GM23338 (cell line): ENCODE measurements around the gene SMU1. TPM values are rescaled to one million over a fixed set of nuclear protein-coding genes. Genes with fewer than 3 reads are reported as not detected.

Experiments used
- ATAC-seq: fragments of 200-7000 bp; cut with Tn5 transposase; 3 replicates; pipeline ENCODE4 v1.9.1; 2020
- DNase-seq: peaks from one replicate; pipeline ENCODE4 v3.0.0-alpha.2; 2015; ENCODE audit warnings: low spot score
- H2AFZ ChIP-seq: fragments of 200-600 bp; sonication (generic); 2 replicates; pipeline ENCODE4 v1.8.0; 2016; ENCODE audit warnings: antibody characterized with exemption, mild to moderate bottlenecking, moderate library complexity
- H3F3A ChIP-seq: fragments of 200-600 bp; sonication (generic); replicated peaks from 2 replicates; pipeline ENCODE4 v1.8.0; 2017; ENCODE audit warnings: antibody characterized with exemption, mixed run types, low read depth
- H3K27ac ChIP-seq: fragments of 200-600 bp; sonication (generic); 2 replicates; pipeline ENCODE4 v1.6.1; 2016; ENCODE audit warnings: low read depth
- H3K27me3 ChIP-seq: fragments of 200-600 bp; sonication (generic); 2 replicates; pipeline ENCODE4 v1.8.0; 2016; ENCODE audit warnings: mild to moderate bottlenecking, mixed run types, moderate library complexity; ENCODE audit not compliant: insufficient read depth
- H3K36me3 ChIP-seq: fragments of 200-600 bp; sonication (generic); 2 replicates; pipeline ENCODE4 v1.8.0; 2016; ENCODE audit warnings: mild to moderate bottlenecking; ENCODE audit not compliant: insufficient read depth
- H3K4me1 ChIP-seq: fragments of 200-600 bp; sonication (generic); 2 replicates; pipeline ENCODE4 v1.8.0; 2016; ENCODE audit warnings: mild to moderate bottlenecking, moderate library complexity; ENCODE audit not compliant: insufficient read depth
- H3K4me2 ChIP-seq: fragments of 200-600 bp; sonication (generic); 2 replicates; pipeline ENCODE4 v1.7.1; 2017; ENCODE audit warnings: mixed run types
- H3K4me3 ChIP-seq: fragments of 200-600 bp; sonication (generic); 2 replicates; pipeline ENCODE4 v1.6.1; 2016; ENCODE audit warnings: mixed run types
- H3K79me2 ChIP-seq: fragments of 200-600 bp; sonication (generic); replicated peaks from 2 replicates; pipeline ENCODE4 v1.8.0; 2017; ENCODE audit warnings: mild to moderate bottlenecking; ENCODE audit not compliant: insufficient read depth
- H3K9me2 ChIP-seq: fragments of 200-600 bp; sonication (generic); 2 replicates; pipeline ENCODE4 v1.8.0; 2017; ENCODE audit not compliant: insufficient read depth
- H4K20me1 ChIP-seq: fragments of 200-600 bp; sonication (generic); replicated peaks from 2 replicates; pipeline ENCODE4 v1.8.0; 2017; ENCODE audit warnings: mild to moderate bottlenecking; ENCODE audit not compliant: insufficient read depth
- H3K27ac Mint-ChIP-seq: 2 replicates; pipeline ENCODE4 v1.8.0; 2020; ENCODE audit warnings: inconsistent platforms, mild to moderate bottlenecking, moderate library complexity, mixed read lengths
- H3K27me3 Mint-ChIP-seq: 3 replicates; pipeline ENCODE4 v1.8.0; 2022; ENCODE audit warnings: low read depth, mild to moderate bottlenecking, moderate library complexity, mixed read lengths, inconsistent platforms; ENCODE audit not compliant: insufficient read depth, poor library complexity
- H3K36me3 Mint-ChIP-seq: 3 replicates; pipeline ENCODE4 v1.8.0; 2021; ENCODE audit warnings: low read depth, mild to moderate bottlenecking, inconsistent platforms, moderate library complexity, mixed read lengths
- H3K4me1 Mint-ChIP-seq: 3 replicates; pipeline ENCODE4 v1.8.0; 2020; ENCODE audit warnings: mild to moderate bottlenecking, inconsistent platforms, mixed read lengths
- H3K4me3 Mint-ChIP-seq: 3 replicates; pipeline ENCODE4 v1.8.0; 2021; ENCODE audit warnings: moderate library complexity, mild to moderate bottlenecking, inconsistent platforms, mixed read lengths
- H3K9me3 Mint-ChIP-seq: 3 replicates; pipeline ENCODE4 v1.8.0; 2020; ENCODE audit warnings: moderate library complexity, mild to moderate bottlenecking, inconsistent platforms, mixed read lengths
- EZH2 ChIP-seq: fragments of 200-600 bp; sonication (generic); IDR thresholded peaks from one replicate; pipeline ENCODE4 v1.8.0; 2017; ENCODE audit warnings: antibody characterized with exemption, mild to moderate bottlenecking, low read depth; ENCODE audit not compliant: unreplicated experiment
- EZH2phosphoT487 ChIP-seq: fragments of 200-600 bp; sonication (generic); IDR thresholded peaks from one replicate; pipeline ENCODE4 v1.8.1; 2018; ENCODE audit warnings: antibody characterized with exemption; ENCODE audit not compliant: unreplicated experiment
- JUNB ChIP-seq: IDR thresholded peaks from one replicate; pipeline ENCODE4 v1.6.1; 2016; ENCODE audit warnings: antibody characterized with exemption; ENCODE audit not compliant: unreplicated experiment
- STAT1 ChIP-seq: IDR thresholded peaks from one replicate; pipeline ENCODE4 v1.6.1; 2016; ENCODE audit warnings: antibody characterized with exemption; ENCODE audit not compliant: unreplicated experiment
- ZNF114 ChIP-seq: fragments of 250-450 bp; sonication (Bioruptor Pico); IDR thresholded peaks from 2 replicates; pipeline ENCODE4 v1.5.0; 2020; ENCODE audit warnings: mild to moderate bottlenecking, moderate library complexity
- ZNF331 ChIP-seq: fragments of 250-450 bp; sonication (Bioruptor Pico); IDR thresholded peaks from 2 replicates; pipeline ENCODE4 v1.5.0; 2020; ENCODE audit warnings: low read depth, mild to moderate bottlenecking, moderate library complexity
- polyA plus RNA-seq: library from polyadenylated mRNA; unstranded; fragments of >200 nt; fragmentation: Nextera tagmentation; extraction: Ambion mirVana; gene quantifications from 2 replicates; pipeline ENCODE4 v1.2.1, GENCODE V29; 2016
- total RNA-seq: library from RNA; depleted of rRNA; stranded (reverse); fragments of >200 nt; shearing (Covaris generic); gene quantifications from 2 replicates; pipeline ENCODE4 v1.2.3, GENCODE V29; 2014
- TF ChIP-seq, protein P1 (sequence below): IDR thresholded peaks from 2 replicates; pipeline ENCODE4 v1.6.1; 2016; ENCODE audit warnings: antibody characterized with exemption
- TF ChIP-seq, protein P2 (sequence below), 2 experiments: fragments of 200-600 bp in 1 of 2; sonication (generic) in 1 of 2; conservative IDR thresholded peaks; 2 replicates each; pipeline versions ENCODE4 v1.5.1 to v1.6.1; 2016 to 2017; ENCODE audit warnings: antibody characterized with exemption in 2 of 2, low read depth in 2 of 2, mild to moderate bottlenecking in 2 of 2, moderate library complexity in 1 of 2

SMU1 gene
- total and polyA plus RNA-seq, 2 experiments from 2014 or later: 14.3 to 23.8 TPM

DNA sequence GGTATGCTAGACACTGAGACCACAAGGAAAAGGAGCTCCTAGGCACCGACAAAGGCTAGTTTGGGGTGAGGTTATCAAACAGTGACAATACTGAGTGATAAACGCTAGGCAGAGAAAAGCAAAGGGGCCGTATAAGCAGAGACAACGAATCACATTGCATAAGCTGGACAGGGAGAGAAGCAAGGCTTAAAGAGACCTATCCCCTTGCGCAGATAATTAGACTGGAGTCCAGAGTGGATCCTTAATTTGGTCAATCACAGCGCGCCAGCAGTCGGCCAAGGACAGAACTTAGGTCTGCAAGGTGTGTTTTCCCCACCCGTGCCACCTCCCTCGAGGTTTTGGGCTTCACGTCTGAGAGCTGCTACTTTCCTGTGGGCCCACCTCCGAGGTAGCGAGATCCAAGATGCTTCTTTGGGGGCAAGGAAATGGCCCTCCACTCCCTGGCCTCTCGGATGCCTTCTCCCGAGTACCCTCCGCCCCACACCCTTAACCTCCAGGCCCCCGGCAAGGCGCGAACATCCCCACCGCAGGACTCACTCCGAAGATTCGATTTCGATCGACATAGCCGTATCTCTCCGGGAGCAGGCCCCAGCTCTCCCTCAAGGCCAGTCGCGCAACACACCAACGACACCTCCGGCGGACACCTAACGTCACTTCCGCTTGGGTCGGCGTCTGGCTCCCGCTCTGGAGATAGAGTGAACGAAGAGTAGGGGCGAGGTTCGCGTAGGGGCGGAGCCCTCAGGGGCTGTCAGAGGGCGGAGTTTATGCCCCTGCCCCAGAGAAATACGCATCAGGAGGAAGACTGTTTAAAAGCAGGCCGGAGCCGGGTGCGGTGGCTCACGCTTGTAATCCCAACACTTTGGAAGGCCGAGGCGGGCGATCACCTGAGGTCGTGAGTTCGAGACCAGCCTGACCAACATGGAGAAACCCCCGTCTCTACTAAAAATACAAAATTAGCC, at the start of gene SMU1 (continued):
- TF ChIP-seq, protein P1, sequence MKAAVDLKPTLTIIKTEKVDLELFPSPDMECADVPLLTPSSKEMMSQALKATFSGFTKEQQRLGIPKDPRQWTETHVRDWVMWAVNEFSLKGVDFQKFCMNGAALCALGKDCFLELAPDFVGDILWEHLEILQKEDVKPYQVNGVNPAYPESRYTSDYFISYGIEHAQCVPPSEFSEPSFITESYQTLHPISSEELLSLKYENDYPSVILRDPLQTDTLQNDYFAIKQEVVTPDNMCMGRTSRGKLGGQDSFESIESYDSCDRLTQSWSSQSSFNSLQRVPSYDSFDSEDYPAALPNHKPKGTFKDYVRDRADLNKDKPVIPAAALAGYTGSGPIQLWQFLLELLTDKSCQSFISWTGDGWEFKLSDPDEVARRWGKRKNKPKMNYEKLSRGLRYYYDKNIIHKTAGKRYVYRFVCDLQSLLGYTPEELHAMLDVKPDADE: peak; percentile 78

DNA sequence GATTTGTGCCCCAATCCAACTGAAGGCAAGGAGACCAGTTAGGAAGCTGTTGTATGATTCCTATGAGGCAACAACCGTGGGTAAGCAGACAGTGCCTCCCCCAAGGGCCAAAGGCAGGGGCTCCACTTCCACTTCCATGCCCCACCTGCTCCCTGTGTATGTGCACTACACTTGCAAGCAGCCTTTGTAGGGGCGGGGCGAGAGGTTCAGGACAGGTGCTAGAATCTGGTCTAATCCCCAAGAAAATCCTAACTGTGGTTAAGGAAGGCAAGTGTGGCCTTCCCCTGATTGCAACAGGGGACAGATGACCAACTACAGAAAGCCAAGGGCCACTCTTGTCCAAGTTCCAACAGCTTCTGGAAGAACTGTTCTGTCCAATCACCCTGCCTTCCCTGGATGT, 49.0 kb upstream of the SMU1 start:
- no peaks in the 10 kb centered on the region; the same call in 1 of the 2 replicates for H4K20me1 ChIP-seq
- Mint-ChIP-seq H3K9me3 (no peaks in the 10 kb centered on the region), H3K36me3 (peaks cover 14% of the 10 kb centered on the region), H3K27me3 (peaks cover 4% of the 10 kb centered on the region), H3K27ac (no peak overlapping the region; the same call in 1 of the 2 replicates), H3K4me3 (no peak overlapping the region), H3K4me1 (peaks cover 6% of the 10 kb centered on the region)
- H3K27ac ChIP-seq: no peak overlapping the region
- peaks cover 4% of the 10 kb centered on the region; the same call in 1 of the 2 replicates for H3K9me2 ChIP-seq
- H3K4me3 ChIP-seq: no peak overlapping the region
- H3K4me1 ChIP-seq: no peaks in the 10 kb centered on the region
- ATAC-seq: no peak
- no peak for DNase-seq
- no peaks in the 10 kb centered on the region for H3K36me3 ChIP-seq
- H2AFZ ChIP-seq: no peak overlapping the region
- H3K4me2 ChIP-seq: no peak overlapping the region
- H3F3A ChIP-seq: no peaks in the 10 kb centered on the region
- TF ChIP-seq, protein P1: no peak
- TF ChIP-seq JUNB: no peak
- TF ChIP-seq STAT1: no peak
- TF ChIP-seq ZNF331: no peak
- no peak for TF ChIP-seq EZH2phosphoT487
- TF ChIP-seq EZH2: no peak
- no peaks in the 10 kb centered on the region for H3K27me3 ChIP-seq
- H3K79me2 ChIP-seq: no peaks in the 10 kb centered on the region

DNA sequence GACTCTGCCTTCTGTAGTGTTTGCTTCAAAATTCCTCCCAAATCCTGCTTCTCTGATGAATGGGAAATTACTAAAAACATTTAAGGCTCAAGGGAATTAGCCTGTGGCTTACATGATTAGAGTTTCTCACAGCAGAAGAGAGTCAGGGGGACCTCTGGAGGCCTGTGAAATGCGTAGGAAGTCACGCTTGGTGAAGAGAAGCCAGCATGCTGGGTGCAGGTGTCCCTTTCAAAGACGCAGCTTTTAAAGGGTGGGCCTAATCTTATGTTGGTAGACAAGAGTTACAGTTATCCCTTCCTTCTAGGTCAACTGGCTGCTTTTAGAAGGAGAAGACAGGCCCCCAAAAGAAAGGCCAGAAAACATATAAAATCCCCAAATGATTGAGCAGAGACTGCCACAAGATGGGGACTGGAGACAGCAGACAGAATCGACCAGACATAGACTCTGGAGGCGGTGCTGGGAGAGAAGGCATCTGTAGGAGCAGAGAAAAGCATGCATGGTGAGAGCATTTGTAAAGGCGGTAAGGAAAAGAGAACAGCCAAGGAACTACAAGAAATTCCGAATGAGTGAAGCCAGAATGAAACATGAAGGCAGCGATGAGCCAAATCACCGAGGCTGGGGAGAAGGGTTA, 48.4 kb upstream of the SMU1 start:
- DNase-seq (no peak), ATAC-seq (peak; percentile 33; the same call in 1 of the 3 replicates)
- H3K4me3 ChIP-seq: no peak overlapping the region
- peaks cover 4% of the 10 kb centered on the region; the same call in 1 of the 2 replicates for H3K9me2 ChIP-seq
- no peaks in the 10 kb centered on the region for H3K36me3 ChIP-seq
- no peaks in the 10 kb centered on the region for H3K79me2 ChIP-seq
- H3K9me3 Mint-ChIP-seq: no peaks in the 10 kb centered on the region
- no peak overlapping the region for H3K4me2 ChIP-seq
- no peaks in the 10 kb centered on the region for H3K27me3 ChIP-seq
- H3K27ac ChIP-seq: peak overlapping the region; percentile 39; the same call in 1 of the 2 replicates
- peaks cover 6% of the 10 kb centered on the region for H3K4me1 Mint-ChIP-seq
- no peaks in the 10 kb centered on the region; the same call in 1 of the 2 replicates for H4K20me1 ChIP-seq
- no peaks in the 10 kb centered on the region for H3F3A ChIP-seq
- H3K4me3 Mint-ChIP-seq: no peak overlapping the region
- H3K4me1 ChIP-seq: no peaks in the 10 kb centered on the region
- no peak overlapping the region for H2AFZ ChIP-seq
- peak overlapping the region; percentile 8; the same call in 1 of the 2 replicates for H3K27ac Mint-ChIP-seq
- peaks cover 11% of the 10 kb centered on the region for H3K36me3 Mint-ChIP-seq
- TF ChIP-seq, protein P2, sequence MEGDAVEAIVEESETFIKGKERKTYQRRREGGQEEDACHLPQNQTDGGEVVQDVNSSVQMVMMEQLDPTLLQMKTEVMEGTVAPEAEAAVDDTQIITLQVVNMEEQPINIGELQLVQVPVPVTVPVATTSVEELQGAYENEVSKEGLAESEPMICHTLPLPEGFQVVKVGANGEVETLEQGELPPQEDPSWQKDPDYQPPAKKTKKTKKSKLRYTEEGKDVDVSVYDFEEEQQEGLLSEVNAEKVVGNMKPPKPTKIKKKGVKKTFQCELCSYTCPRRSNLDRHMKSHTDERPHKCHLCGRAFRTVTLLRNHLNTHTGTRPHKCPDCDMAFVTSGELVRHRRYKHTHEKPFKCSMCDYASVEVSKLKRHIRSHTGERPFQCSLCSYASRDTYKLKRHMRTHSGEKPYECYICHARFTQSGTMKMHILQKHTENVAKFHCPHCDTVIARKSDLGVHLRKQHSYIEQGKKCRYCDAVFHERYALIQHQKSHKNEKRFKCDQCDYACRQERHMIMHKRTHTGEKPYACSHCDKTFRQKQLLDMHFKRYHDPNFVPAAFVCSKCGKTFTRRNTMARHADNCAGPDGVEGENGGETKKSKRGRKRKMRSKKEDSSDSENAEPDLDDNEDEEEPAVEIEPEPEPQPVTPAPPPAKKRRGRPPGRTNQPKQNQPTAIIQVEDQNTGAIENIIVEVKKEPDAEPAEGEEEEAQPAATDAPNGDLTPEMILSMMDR (conservative IDR thresholded peaks at IDR 0.05; ENCODE audit: low read depth in 2 of 2): peak in 1 of 2 experiments; percentile 27; a peak in 2 of 4 replicates
- TF ChIP-seq ZNF114 (CRISPR knock-in tag): no peak
- H3K27me3 Mint-ChIP-seq: peaks cover 2% of the 10 kb centered on the region
